GM23338 (cell line): ENCODE data around the gene ZNF444. TPM values are rescaled to one million over a fixed set of nuclear protein-coding genes. Genes with fewer than 3 reads are reported as not detected.

Experiments
- ATAC-seq: fragments of 200-7000 bp; cut with Tn5 transposase; 3 replicates; pipeline ENCODE4 v1.9.1; 2020
- DNase-seq: peaks from one replicate; pipeline ENCODE4 v3.0.0-alpha.2; 2015; ENCODE audit warnings: low spot score
- H2AFZ ChIP-seq: fragments of 200-600 bp; sonication (generic); 2 replicates; pipeline ENCODE4 v1.8.0; 2016; ENCODE audit warnings: antibody characterized with exemption, mild to moderate bottlenecking, moderate library complexity
- H3F3A ChIP-seq: fragments of 200-600 bp; sonication (generic); replicated peaks from 2 replicates; pipeline ENCODE4 v1.8.0; 2017; ENCODE audit warnings: antibody characterized with exemption, mixed run types, low read depth
- H3K27ac ChIP-seq: fragments of 200-600 bp; sonication (generic); 2 replicates; pipeline ENCODE4 v1.6.1; 2016; ENCODE audit warnings: low read depth
- H3K27me3 ChIP-seq: fragments of 200-600 bp; sonication (generic); 2 replicates; pipeline ENCODE4 v1.8.0; 2016; ENCODE audit warnings: mild to moderate bottlenecking, mixed run types, moderate library complexity; ENCODE audit not compliant: insufficient read depth
- H3K36me3 ChIP-seq: fragments of 200-600 bp; sonication (generic); 2 replicates; pipeline ENCODE4 v1.8.0; 2016; ENCODE audit warnings: mild to moderate bottlenecking; ENCODE audit not compliant: insufficient read depth
- H3K4me1 ChIP-seq: fragments of 200-600 bp; sonication (generic); 2 replicates; pipeline ENCODE4 v1.8.0; 2016; ENCODE audit warnings: mild to moderate bottlenecking, moderate library complexity; ENCODE audit not compliant: insufficient read depth
- H3K4me2 ChIP-seq: fragments of 200-600 bp; sonication (generic); 2 replicates; pipeline ENCODE4 v1.7.1; 2017; ENCODE audit warnings: mixed run types
- H3K4me3 ChIP-seq: fragments of 200-600 bp; sonication (generic); 2 replicates; pipeline ENCODE4 v1.6.1; 2016; ENCODE audit warnings: mixed run types
- H3K79me2 ChIP-seq: fragments of 200-600 bp; sonication (generic); replicated peaks from 2 replicates; pipeline ENCODE4 v1.8.0; 2017; ENCODE audit warnings: mild to moderate bottlenecking; ENCODE audit not compliant: insufficient read depth
- H3K9me2 ChIP-seq: fragments of 200-600 bp; sonication (generic); 2 replicates; pipeline ENCODE4 v1.8.0; 2017; ENCODE audit not compliant: insufficient read depth
- H4K20me1 ChIP-seq: fragments of 200-600 bp; sonication (generic); replicated peaks from 2 replicates; pipeline ENCODE4 v1.8.0; 2017; ENCODE audit warnings: mild to moderate bottlenecking; ENCODE audit not compliant: insufficient read depth
- H3K27ac Mint-ChIP-seq: 2 replicates; pipeline ENCODE4 v1.8.0; 2020; ENCODE audit warnings: inconsistent platforms, mild to moderate bottlenecking, moderate library complexity, mixed read lengths
- H3K27me3 Mint-ChIP-seq: 3 replicates; pipeline ENCODE4 v1.8.0; 2022; ENCODE audit warnings: low read depth, mild to moderate bottlenecking, moderate library complexity, mixed read lengths, inconsistent platforms; ENCODE audit not compliant: insufficient read depth, poor library complexity
- H3K36me3 Mint-ChIP-seq: 3 replicates; pipeline ENCODE4 v1.8.0; 2021; ENCODE audit warnings: low read depth, mild to moderate bottlenecking, inconsistent platforms, moderate library complexity, mixed read lengths
- H3K4me1 Mint-ChIP-seq: 3 replicates; pipeline ENCODE4 v1.8.0; 2020; ENCODE audit warnings: mild to moderate bottlenecking, inconsistent platforms, mixed read lengths
- H3K4me3 Mint-ChIP-seq: 3 replicates; pipeline ENCODE4 v1.8.0; 2021; ENCODE audit warnings: moderate library complexity, mild to moderate bottlenecking, inconsistent platforms, mixed read lengths
- H3K9me3 Mint-ChIP-seq: 3 replicates; pipeline ENCODE4 v1.8.0; 2020; ENCODE audit warnings: moderate library complexity, mild to moderate bottlenecking, inconsistent platforms, mixed read lengths
- CREB1 ChIP-seq: fragments of 250-450 bp; sonication (Bioruptor Pico); IDR thresholded peaks from 2 replicates; pipeline ENCODE4 v1.5.0; 2020; ENCODE audit warnings: low read depth, mild to moderate bottlenecking, moderate library complexity
- EZH2 ChIP-seq: fragments of 200-600 bp; sonication (generic); IDR thresholded peaks from one replicate; pipeline ENCODE4 v1.8.0; 2017; ENCODE audit warnings: antibody characterized with exemption, mild to moderate bottlenecking, low read depth; ENCODE audit not compliant: unreplicated experiment
- EZH2phosphoT487 ChIP-seq: fragments of 200-600 bp; sonication (generic); IDR thresholded peaks from one replicate; pipeline ENCODE4 v1.8.1; 2018; ENCODE audit warnings: antibody characterized with exemption; ENCODE audit not compliant: unreplicated experiment
- JUNB ChIP-seq: IDR thresholded peaks from one replicate; pipeline ENCODE4 v1.6.1; 2016; ENCODE audit warnings: antibody characterized with exemption; ENCODE audit not compliant: unreplicated experiment
- NANOG ChIP-seq: IDR thresholded peaks from 2 replicates; pipeline ENCODE4 v1.6.1; 2016; ENCODE audit warnings: antibody characterized with exemption, borderline replicate concordance
- POLR2AphosphoS5 ChIP-seq: IDR thresholded peaks from 2 replicates; pipeline ENCODE4 v1.6.1; 2016; ENCODE audit warnings: antibody characterized with exemption, low read depth
- STAT1 ChIP-seq: IDR thresholded peaks from one replicate; pipeline ENCODE4 v1.6.1; 2016; ENCODE audit warnings: antibody characterized with exemption; ENCODE audit not compliant: unreplicated experiment
- ZNF114 ChIP-seq: fragments of 250-450 bp; sonication (Bioruptor Pico); IDR thresholded peaks from 2 replicates; pipeline ENCODE4 v1.5.0; 2020; ENCODE audit warnings: mild to moderate bottlenecking, moderate library complexity
- ZNF331 ChIP-seq: fragments of 250-450 bp; sonication (Bioruptor Pico); IDR thresholded peaks from 2 replicates; pipeline ENCODE4 v1.5.0; 2020; ENCODE audit warnings: low read depth, mild to moderate bottlenecking, moderate library complexity
- polyA plus RNA-seq: library from polyadenylated mRNA; unstranded; fragments of >200 nt; fragmentation: Nextera tagmentation; extraction: Ambion mirVana; gene quantifications from 2 replicates; pipeline ENCODE4 v1.2.1, GENCODE V29; 2016
- total RNA-seq: library from RNA; depleted of rRNA; stranded (reverse); fragments of >200 nt; shearing (Covaris generic); gene quantifications from 2 replicates; pipeline ENCODE4 v1.2.3, GENCODE V29; 2014
- TF ChIP-seq, protein P1 (sequence below): IDR thresholded peaks from one replicate; pipeline ENCODE4 v1.6.1; 2018; ENCODE audit warnings: antibody characterized with exemption; ENCODE audit not compliant: unreplicated experiment
- TF ChIP-seq, protein P2 (sequence below), 2 experiments: fragments of 200-600 bp in 1 of 2; sonication (generic) in 1 of 2; conservative IDR thresholded peaks; 2 replicates each; pipeline versions ENCODE4 v1.5.1 to v1.6.1; 2016 to 2017; ENCODE audit warnings: antibody characterized with exemption in 2 of 2, low read depth in 2 of 2, mild to moderate bottlenecking in 2 of 2, moderate library complexity in 1 of 2
- TF ChIP-seq, protein P3 (sequence below): fragments of 250-450 bp; sonication (Bioruptor Pico); IDR thresholded peaks from 2 replicates; pipeline ENCODE4 v1.5.0; 2020; ENCODE audit warnings: mild to moderate bottlenecking, moderate library complexity
- TF ChIP-seq, protein P4 (sequence below): IDR thresholded peaks from 2 replicates; pipeline ENCODE4 v1.6.1; 2016; ENCODE audit warnings: antibody characterized with exemption

Gene ZNF444
- total and polyA plus RNA-seq, 2 experiments from 2014 or later: 25.1 to 58.5 TPM

DNA sequence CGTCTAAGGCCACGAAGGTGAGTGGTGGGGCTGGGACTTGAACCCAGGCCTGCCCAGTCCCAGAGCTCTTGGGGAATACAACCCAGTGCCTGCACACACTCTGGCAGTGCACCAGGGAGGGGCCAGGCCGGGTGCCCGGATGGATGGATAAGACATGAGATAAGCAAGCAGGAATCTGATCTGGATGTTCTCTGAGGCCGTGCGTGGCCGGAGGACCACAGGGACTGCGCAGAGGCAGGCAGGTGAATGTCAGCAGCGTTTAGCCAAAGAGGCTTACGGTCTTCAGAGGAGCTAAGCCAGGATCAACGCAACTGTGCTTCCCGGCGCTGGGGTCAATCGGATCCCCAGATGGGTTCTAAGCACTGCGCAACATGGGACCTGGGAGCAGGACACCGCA, 21.5 kb upstream of the ZNF444 start:
- H3K36me3 ChIP-seq: no peaks in the 10 kb centered on the region; the same call in 1 of the 2 replicates
- peak overlapping the region; percentile 92 for H3K27ac Mint-ChIP-seq
- peaks cover 10% of the 10 kb centered on the region for H3K27me3 Mint-ChIP-seq
- peaks cover 20% of the 10 kb centered on the region for H3K4me1 ChIP-seq
- H3K79me2 ChIP-seq: peaks cover 58% of the 10 kb centered on the region
- H3K27me3 ChIP-seq: no peaks in the 10 kb centered on the region
- H3K4me1 Mint-ChIP-seq: peaks cover 41% of the 10 kb centered on the region
- DNase-seq (no peak), ATAC-seq (no peak)
- no peaks in the 10 kb centered on the region for H3K9me2 ChIP-seq
- peak overlapping the region; percentile 93 for H3K4me3 ChIP-seq
- H3K9me3 Mint-ChIP-seq: no peaks in the 10 kb centered on the region; the same call in 2 of the 3 replicates
- H3F3A ChIP-seq: no peaks in the 10 kb centered on the region; the same call in 1 of the 2 replicates
- H3K4me2 ChIP-seq: peak overlapping the region; percentile 97
- peak overlapping the region; percentile 88 for H3K4me3 Mint-ChIP-seq
- TF ChIP-seq, protein P1, sequence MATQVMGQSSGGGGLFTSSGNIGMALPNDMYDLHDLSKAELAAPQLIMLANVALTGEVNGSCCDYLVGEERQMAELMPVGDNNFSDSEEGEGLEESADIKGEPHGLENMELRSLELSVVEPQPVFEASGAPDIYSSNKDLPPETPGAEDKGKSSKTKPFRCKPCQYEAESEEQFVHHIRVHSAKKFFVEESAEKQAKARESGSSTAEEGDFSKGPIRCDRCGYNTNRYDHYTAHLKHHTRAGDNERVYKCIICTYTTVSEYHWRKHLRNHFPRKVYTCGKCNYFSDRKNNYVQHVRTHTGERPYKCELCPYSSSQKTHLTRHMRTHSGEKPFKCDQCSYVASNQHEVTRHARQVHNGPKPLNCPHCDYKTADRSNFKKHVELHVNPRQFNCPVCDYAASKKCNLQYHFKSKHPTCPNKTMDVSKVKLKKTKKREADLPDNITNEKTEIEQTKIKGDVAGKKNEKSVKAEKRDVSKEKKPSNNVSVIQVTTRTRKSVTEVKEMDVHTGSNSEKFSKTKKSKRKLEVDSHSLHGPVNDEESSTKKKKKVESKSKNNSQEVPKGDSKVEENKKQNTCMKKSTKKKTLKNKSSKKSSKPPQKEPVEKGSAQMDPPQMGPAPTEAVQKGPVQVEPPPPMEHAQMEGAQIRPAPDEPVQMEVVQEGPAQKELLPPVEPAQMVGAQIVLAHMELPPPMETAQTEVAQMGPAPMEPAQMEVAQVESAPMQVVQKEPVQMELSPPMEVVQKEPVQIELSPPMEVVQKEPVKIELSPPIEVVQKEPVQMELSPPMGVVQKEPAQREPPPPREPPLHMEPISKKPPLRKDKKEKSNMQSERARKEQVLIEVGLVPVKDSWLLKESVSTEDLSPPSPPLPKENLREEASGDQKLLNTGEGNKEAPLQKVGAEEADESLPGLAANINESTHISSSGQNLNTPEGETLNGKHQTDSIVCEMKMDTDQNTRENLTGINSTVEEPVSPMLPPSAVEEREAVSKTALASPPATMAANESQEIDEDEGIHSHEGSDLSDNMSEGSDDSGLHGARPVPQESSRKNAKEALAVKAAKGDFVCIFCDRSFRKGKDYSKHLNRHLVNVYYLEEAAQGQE: no peak
- no peak for TF ChIP-seq ZNF114 (CRISPR knock-in tag)
- TF ChIP-seq EZH2: no peak
- no peak for TF ChIP-seq CREB1 (CRISPR knock-in tag)
- TF ChIP-seq, protein P2, sequence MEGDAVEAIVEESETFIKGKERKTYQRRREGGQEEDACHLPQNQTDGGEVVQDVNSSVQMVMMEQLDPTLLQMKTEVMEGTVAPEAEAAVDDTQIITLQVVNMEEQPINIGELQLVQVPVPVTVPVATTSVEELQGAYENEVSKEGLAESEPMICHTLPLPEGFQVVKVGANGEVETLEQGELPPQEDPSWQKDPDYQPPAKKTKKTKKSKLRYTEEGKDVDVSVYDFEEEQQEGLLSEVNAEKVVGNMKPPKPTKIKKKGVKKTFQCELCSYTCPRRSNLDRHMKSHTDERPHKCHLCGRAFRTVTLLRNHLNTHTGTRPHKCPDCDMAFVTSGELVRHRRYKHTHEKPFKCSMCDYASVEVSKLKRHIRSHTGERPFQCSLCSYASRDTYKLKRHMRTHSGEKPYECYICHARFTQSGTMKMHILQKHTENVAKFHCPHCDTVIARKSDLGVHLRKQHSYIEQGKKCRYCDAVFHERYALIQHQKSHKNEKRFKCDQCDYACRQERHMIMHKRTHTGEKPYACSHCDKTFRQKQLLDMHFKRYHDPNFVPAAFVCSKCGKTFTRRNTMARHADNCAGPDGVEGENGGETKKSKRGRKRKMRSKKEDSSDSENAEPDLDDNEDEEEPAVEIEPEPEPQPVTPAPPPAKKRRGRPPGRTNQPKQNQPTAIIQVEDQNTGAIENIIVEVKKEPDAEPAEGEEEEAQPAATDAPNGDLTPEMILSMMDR (conservative IDR thresholded peaks at IDR 0.05; ENCODE audit: low read depth in 2 of 2): no peak
- TF ChIP-seq ZNF331 (CRISPR knock-in tag): no peak
- TF ChIP-seq EZH2phosphoT487: no peak
- no peak for TF ChIP-seq NANOG
- TF ChIP-seq JUNB: no peak
- TF ChIP-seq, protein P3, sequence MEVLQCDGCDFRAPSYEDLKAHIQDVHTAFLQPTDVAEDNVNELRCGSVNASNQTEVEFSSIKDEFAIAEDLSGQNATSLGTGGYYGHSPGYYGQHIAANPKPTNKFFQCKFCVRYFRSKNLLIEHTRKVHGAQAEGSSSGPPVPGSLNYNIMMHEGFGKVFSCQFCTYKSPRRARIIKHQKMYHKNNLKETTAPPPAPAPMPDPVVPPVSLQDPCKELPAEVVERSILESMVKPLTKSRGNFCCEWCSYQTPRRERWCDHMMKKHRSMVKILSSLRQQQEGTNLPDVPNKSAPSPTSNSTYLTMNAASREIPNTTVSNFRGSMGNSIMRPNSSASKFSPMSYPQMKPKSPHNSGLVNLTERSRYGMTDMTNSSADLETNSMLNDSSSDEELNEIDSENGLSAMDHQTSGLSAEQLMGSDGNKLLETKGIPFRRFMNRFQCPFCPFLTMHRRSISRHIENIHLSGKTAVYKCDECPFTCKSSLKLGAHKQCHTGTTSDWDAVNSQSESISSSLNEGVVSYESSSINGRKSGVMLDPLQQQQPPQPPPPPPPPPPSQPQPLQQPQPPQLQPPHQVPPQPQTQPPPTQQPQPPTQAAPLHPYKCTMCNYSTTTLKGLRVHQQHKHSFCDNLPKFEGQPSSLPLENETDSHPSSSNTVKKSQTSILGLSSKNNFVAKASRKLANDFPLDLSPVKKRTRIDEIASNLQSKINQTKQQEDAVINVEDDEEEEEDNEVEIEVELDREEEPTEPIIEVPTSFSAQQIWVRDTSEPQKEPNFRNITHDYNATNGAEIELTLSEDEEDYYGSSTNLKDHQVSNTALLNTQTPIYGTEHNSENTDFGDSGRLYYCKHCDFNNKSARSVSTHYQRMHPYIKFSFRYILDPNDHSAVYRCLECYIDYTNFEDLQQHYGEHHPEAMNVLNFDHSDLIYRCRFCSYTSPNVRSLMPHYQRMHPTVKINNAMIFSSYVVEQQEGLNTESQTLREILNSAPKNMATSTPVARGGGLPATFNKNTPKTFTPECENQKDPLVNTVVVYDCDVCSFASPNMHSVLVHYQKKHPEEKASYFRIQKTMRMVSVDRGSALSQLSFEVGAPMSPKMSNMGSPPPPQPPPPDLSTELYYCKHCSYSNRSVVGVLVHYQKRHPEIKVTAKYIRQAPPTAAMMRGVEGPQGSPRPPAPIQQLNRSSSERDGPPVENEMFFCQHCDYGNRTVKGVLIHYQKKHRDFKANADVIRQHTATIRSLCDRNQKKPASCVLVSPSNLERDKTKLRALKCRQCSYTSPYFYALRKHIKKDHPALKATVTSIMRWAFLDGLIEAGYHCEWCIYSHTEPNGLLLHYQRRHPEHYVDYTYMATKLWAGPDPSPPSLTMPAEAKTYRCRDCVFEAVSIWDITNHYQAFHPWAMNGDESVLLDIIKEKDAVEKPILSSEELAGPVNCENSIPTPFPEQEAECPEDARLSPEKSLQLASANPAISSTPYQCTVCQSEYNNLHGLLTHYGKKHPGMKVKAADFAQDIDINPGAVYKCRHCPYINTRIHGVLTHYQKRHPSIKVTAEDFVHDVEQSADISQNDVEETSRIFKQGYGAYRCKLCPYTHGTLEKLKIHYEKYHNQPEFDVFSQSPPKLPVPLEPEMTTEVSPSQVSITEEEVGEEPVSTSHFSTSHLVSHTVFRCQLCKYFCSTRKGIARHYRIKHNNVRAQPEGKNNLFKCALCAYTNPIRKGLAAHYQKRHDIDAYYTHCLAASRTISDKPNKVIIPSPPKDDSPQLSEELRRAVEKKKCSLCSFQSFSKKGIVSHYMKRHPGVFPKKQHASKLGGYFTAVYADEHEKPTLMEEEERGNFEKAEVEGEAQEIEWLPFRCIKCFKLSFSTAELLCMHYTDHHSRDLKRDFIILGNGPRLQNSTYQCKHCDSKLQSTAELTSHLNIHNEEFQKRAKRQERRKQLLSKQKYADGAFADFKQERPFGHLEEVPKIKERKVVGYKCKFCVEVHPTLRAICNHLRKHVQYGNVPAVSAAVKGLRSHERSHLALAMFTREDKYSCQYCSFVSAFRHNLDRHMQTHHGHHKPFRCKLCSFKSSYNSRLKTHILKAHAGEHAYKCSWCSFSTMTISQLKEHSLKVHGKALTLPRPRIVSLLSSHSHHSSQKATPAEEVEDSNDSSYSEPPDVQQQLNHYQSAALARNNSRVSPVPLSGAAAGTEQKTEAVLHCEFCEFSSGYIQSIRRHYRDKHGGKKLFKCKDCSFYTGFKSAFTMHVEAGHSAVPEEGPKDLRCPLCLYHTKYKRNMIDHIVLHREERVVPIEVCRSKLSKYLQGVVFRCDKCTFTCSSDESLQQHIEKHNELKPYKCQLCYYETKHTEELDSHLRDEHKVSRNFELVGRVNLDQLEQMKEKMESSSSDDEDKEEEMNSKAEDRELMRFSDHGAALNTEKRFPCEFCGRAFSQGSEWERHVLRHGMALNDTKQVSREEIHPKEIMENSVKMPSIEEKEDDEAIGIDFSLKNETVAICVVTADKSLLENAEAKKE (CRISPR knock-in tag): no peak
- TF ChIP-seq, protein P4, sequence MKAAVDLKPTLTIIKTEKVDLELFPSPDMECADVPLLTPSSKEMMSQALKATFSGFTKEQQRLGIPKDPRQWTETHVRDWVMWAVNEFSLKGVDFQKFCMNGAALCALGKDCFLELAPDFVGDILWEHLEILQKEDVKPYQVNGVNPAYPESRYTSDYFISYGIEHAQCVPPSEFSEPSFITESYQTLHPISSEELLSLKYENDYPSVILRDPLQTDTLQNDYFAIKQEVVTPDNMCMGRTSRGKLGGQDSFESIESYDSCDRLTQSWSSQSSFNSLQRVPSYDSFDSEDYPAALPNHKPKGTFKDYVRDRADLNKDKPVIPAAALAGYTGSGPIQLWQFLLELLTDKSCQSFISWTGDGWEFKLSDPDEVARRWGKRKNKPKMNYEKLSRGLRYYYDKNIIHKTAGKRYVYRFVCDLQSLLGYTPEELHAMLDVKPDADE: no peak
- no peak for TF ChIP-seq STAT1
- no peak for TF ChIP-seq POLR2AphosphoS5
- H3K27ac ChIP-seq: peak overlapping the region; percentile 88
- H2AFZ ChIP-seq: no peak overlapping the region
- H4K20me1 ChIP-seq: peaks cover 16% of the 10 kb centered on the region
- H3K36me3 Mint-ChIP-seq: peaks cover 15% of the 10 kb centered on the region
